HEK293 (cell line): ENCODE measurements around the gene NHERF2.

Experiments used
- EGR2 ChIP-seq: fragments of 450-650 bp; formaldehyde crosslinking; IDR thresholded peaks from 2 replicates; pipeline ENCODE4 v1.5.1; 2016; ENCODE audit warnings: low read depth, missing biosample characterization, missing genetic modification characterization
- GLIS2 ChIP-seq: fragments of 450-650 bp; formaldehyde crosslinking; IDR thresholded peaks from 2 replicates; pipeline ENCODE4 v1.5.1; 2016; ENCODE audit warnings: missing biosample characterization, missing genetic modification characterization
- HOXA7 ChIP-seq: sonication (generic); formaldehyde crosslinking; IDR thresholded peaks from 2 replicates; pipeline ENCODE4 v1.8.1; 2022; ENCODE audit warnings: missing genetic modification reagents, borderline replicate concordance
- INSM2 ChIP-seq: fragments of 450-650 bp; formaldehyde crosslinking; IDR thresholded peaks from 2 replicates; pipeline ENCODE4 v1.5.1; 2016; ENCODE audit warnings: missing biosample characterization, missing genetic modification characterization
- KLF1 ChIP-seq: fragments of 450-650 bp; formaldehyde crosslinking; IDR thresholded peaks from 2 replicates; pipeline ENCODE4 v1.5.1; 2016; ENCODE audit warnings: missing biosample characterization, missing genetic modification characterization
- OVOL3 ChIP-seq: fragments of 450-650 bp; formaldehyde crosslinking; IDR thresholded peaks from 2 replicates; pipeline ENCODE4 v1.5.1; 2016; ENCODE audit warnings: missing biosample characterization, missing genetic modification characterization
- PRDM10 ChIP-seq: fragments of 450-650 bp; formaldehyde crosslinking; IDR thresholded peaks from 2 replicates; pipeline ENCODE4 v1.5.1; 2016; ENCODE audit warnings: missing biosample characterization, missing genetic modification characterization
- SETDB1 ChIP-seq: IDR thresholded peaks from one replicate; pipeline ENCODE4 v1.6.1; 2017; ENCODE audit warnings: mild to moderate bottlenecking, low read length, moderate library complexity, mixed read lengths; ENCODE audit not compliant: insufficient read length
- YY2 ChIP-seq: fragments of 450-650 bp; formaldehyde crosslinking; IDR thresholded peaks from 2 replicates; pipeline ENCODE4 v1.5.1; 2016; ENCODE audit warnings: missing biosample characterization, missing genetic modification characterization
- ZBTB17 ChIP-seq: fragments of 450-650 bp; formaldehyde crosslinking; IDR thresholded peaks from 2 replicates; pipeline ENCODE4 v1.5.1; 2016; ENCODE audit warnings: missing biosample characterization, missing genetic modification characterization
- ZBTB21 ChIP-seq: fragments of 450-650 bp; formaldehyde crosslinking; IDR thresholded peaks from 2 replicates; pipeline ENCODE4 v1.5.1; 2017; ENCODE audit warnings: missing biosample characterization, missing genetic modification characterization
- ZBTB26 ChIP-seq: fragments of 450-650 bp; formaldehyde crosslinking; optimal IDR thresholded peaks from 2 replicates; pipeline ENCODE3; 2016; ENCODE audit warnings: missing biosample characterization, mild to moderate bottlenecking, missing genetic modification characterization
- ZBTB7A ChIP-seq: fragments of 450-650 bp; formaldehyde crosslinking; IDR thresholded peaks from 2 replicates; pipeline ENCODE4 v1.5.1; 2016; ENCODE audit warnings: low read depth, missing biosample characterization, missing genetic modification characterization
- ZEB2 ChIP-seq: fragments of 450-650 bp; formaldehyde crosslinking; IDR thresholded peaks from 2 replicates; pipeline ENCODE4 v1.5.1; 2016; ENCODE audit warnings: missing biosample characterization, missing genetic modification characterization
- ZFHX2 ChIP-seq: fragments of 450-650 bp; formaldehyde crosslinking; conservative IDR thresholded peaks from 2 replicates; pipeline ENCODE4 v1.5.1; 2016; ENCODE audit warnings: missing biosample characterization, missing genetic modification characterization
- ZFP37 ChIP-seq: fragments of 450-650 bp; formaldehyde crosslinking; IDR thresholded peaks from 2 replicates; pipeline ENCODE4 v1.5.1; 2016; ENCODE audit warnings: missing biosample characterization, missing genetic modification characterization
- ZNF112 ChIP-seq: fragments of 450-650 bp; formaldehyde crosslinking; IDR thresholded peaks from 2 replicates; pipeline ENCODE4 v1.5.0; 2017; ENCODE audit warnings: missing biosample characterization, missing genetic modification characterization
- ZNF155 ChIP-seq: fragments of 450-650 bp; formaldehyde crosslinking; IDR thresholded peaks from 2 replicates; pipeline ENCODE4 v1.5.1; 2016; ENCODE audit warnings: missing biosample characterization, missing genetic modification characterization
- ZNF157 ChIP-seq: fragments of 450-650 bp; formaldehyde crosslinking; IDR thresholded peaks from 2 replicates; pipeline ENCODE4 v1.5.1; 2016; ENCODE audit warnings: missing biosample characterization, missing genetic modification characterization
- ZNF174 ChIP-seq: fragments of 450-650 bp; formaldehyde crosslinking; IDR thresholded peaks from 2 replicates; pipeline ENCODE4 v1.5.0; 2017; ENCODE audit warnings: missing biosample characterization, mild to moderate bottlenecking, missing genetic modification characterization
- ZNF248 ChIP-seq: fragments of 450-650 bp; formaldehyde crosslinking; IDR thresholded peaks from 2 replicates; pipeline ENCODE4 v1.5.1; 2017; ENCODE audit warnings: missing biosample characterization, missing genetic modification characterization
- ZNF324 ChIP-seq: fragments of 450-650 bp; formaldehyde crosslinking; IDR thresholded peaks from 2 replicates; pipeline ENCODE4 v1.5.1; 2016; ENCODE audit warnings: missing biosample characterization, missing genetic modification characterization
- ZNF335 ChIP-seq: fragments of 450-650 bp; formaldehyde crosslinking; conservative IDR thresholded peaks from 2 replicates; pipeline ENCODE4 v1.5.1; 2016; ENCODE audit warnings: missing biosample characterization, missing genetic modification characterization
- ZNF473 ChIP-seq: fragments of 450-650 bp; formaldehyde crosslinking; IDR thresholded peaks from 2 replicates; pipeline ENCODE4 v1.5.1; 2017; ENCODE audit warnings: missing biosample characterization, missing genetic modification characterization
- ZNF544 ChIP-seq: fragments of 450-650 bp; formaldehyde crosslinking; IDR thresholded peaks from 2 replicates; pipeline ENCODE4 v1.5.0; 2017; ENCODE audit warnings: missing biosample characterization, missing genetic modification characterization
- ZNF561 ChIP-seq: fragments of 450-650 bp; IDR thresholded peaks from 2 replicates; pipeline ENCODE4 v1.5.1; 2018; ENCODE audit warnings: missing biosample characterization, missing genetic modification characterization, borderline replicate concordance
- ZNF571 ChIP-seq: fragments of 450-650 bp; formaldehyde crosslinking; IDR thresholded peaks from 2 replicates; pipeline ENCODE4 v1.5.0; 2017; ENCODE audit warnings: missing biosample characterization, missing genetic modification characterization
- ZNF626 ChIP-seq: fragments of 450-650 bp; sonication (Bioruptor Pico); formaldehyde crosslinking; IDR thresholded peaks from 2 replicates; pipeline ENCODE4 v1.5.1; 2018; ENCODE audit warnings: missing biosample characterization, missing genetic modification characterization, inconsistent platforms
- ZNF670 ChIP-seq: fragments of 450-650 bp; formaldehyde crosslinking; IDR thresholded peaks from 2 replicates; pipeline ENCODE4 v1.5.1; 2016; ENCODE audit warnings: missing biosample characterization, missing genetic modification characterization, low read depth
- ZNF747 ChIP-seq: fragments of 450-650 bp; formaldehyde crosslinking; IDR thresholded peaks from 2 replicates; pipeline ENCODE4 v1.5.1; 2016; ENCODE audit warnings: missing biosample characterization, missing genetic modification characterization
- ZNF768 ChIP-seq: fragments of 450-650 bp; formaldehyde crosslinking; IDR thresholded peaks from 2 replicates; pipeline ENCODE4 v1.5.1; 2018; ENCODE audit warnings: missing biosample characterization, mild to moderate bottlenecking, missing genetic modification characterization
- ZNF830 ChIP-seq: fragments of 450-650 bp; IDR thresholded peaks from 2 replicates; pipeline ENCODE4 v1.5.0; 2018; ENCODE audit warnings: missing biosample characterization, missing genetic modification characterization, low read depth, mild to moderate bottlenecking, moderate library complexity
- ZNF843 ChIP-seq: fragments of 450-650 bp; formaldehyde crosslinking; IDR thresholded peaks from 2 replicates; pipeline ENCODE4 v1.5.1; 2016; ENCODE audit warnings: missing biosample characterization, missing genetic modification characterization
- ZSCAN18 ChIP-seq: fragments of 450-650 bp; formaldehyde crosslinking; IDR thresholded peaks from 2 replicates; pipeline ENCODE4 v1.5.1; 2016; ENCODE audit warnings: missing biosample characterization, missing genetic modification characterization

The NHERF2 gene

GRCh38 chr16:2087748-2088631 is 61.3 kb downstream of the NHERF2 start (continued):
- TF ChIP-seq ZNF747 (no peak), ZBTB17 (tag by site-specific recombination) (no peak), EGR2 (tag by site-specific recombination) (peak; percentile 83), ZNF157 (tag by site-specific recombination) (no peak), ZNF571 (tag by site-specific recombination) (no peak), ZBTB26 (no peak), ZNF561 (tag by site-specific recombination) (no peak), INSM2 (no peak), ZEB2 (tag by site-specific recombination) (no peak), ZFHX2 (tag by site-specific recombination) (peak; percentile 88), YY2 (tag by site-specific recombination) (no peak), ZNF473 (tag by site-specific recombination) (no peak), ZBTB7A (tag by site-specific recombination) (no peak), ZNF670 (tag by site-specific recombination) (no peak), ZNF830 (tag by site-specific recombination) (no peak), PRDM10 (tag by site-specific recombination) (no peak), ZNF174 (no peak), GLIS2 (tag by site-specific recombination) (0 out of 2 replicates have a peak, but pooled peaks have one; percentile 25), ZNF112 (no peak), HOXA7 (no peak), ZFP37 (tag by site-specific recombination) (no peak), ZNF843 (tag by site-specific recombination) (no peak), ZNF324 (tag by site-specific recombination) (no peak), ZSCAN18 (no peak), ZNF768 (no peak), ZBTB21 (tag by site-specific recombination) (no peak), ZNF248 (tag by site-specific recombination) (no peak), KLF1 (tag by site-specific recombination) (0 out of 2 replicates have a peak, but pooled peaks have one; percentile 38), ZNF335 (tag by site-specific recombination) (no peak), ZNF155 (tag by site-specific recombination) (no peak), SETDB1 (no peak), ZNF544 (tag by site-specific recombination) (no peak), ZNF626 (tag by site-specific recombination) (no peak), OVOL3 (tag by site-specific recombination) (no peak)
